Ramos (cell line): ENCODE data around the gene DLGAP1.

ENCODE experiments used
- in situ Hi-C: fragments of 300-500 bp; cut with MboI; formaldehyde crosslinking; loops from one replicate; pipeline ENCODE4 v1.14.3; 2022; ENCODE audit warnings: low sequenced_read_pairs; ENCODE audit not compliant: unreplicated experiment

The DLGAP1 gene

GRCh38 chr18:4198956-4199355 lies 256.2 kb downstream of the DLGAP1 start:
- in situ Hi-C loops = no loop called here

DNA sequence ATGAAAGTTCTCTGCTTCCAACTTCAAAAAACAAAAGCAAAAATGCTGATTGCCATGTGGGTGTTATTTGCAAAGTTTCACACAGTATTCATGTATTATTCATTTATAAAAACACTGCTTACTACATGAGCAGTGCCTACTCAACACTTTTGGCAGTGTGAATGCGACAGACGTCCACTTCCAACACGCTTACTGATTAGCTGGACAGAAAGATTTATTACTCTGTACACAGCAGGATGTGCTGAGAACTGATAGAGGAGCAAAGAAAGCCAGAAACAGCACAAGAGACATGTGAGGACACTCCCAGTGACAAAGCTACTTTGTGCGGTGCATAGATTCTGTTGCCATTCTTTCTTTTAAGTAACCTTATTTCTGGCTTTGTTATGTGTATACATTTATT lies 258.8 kb downstream of the DLGAP1 start:
- in situ Hi-C loops = no loop called here

GRCh38 chr18:4193086-4193485 lies 262.0 kb downstream of the DLGAP1 start:
- in situ Hi-C loops = no loop called here

- in situ Hi-C loops = no loop called here
These were observed 273.1 kb downstream of the DLGAP1 start for GRCh38 chr18:4181882-4182568.

DNA sequence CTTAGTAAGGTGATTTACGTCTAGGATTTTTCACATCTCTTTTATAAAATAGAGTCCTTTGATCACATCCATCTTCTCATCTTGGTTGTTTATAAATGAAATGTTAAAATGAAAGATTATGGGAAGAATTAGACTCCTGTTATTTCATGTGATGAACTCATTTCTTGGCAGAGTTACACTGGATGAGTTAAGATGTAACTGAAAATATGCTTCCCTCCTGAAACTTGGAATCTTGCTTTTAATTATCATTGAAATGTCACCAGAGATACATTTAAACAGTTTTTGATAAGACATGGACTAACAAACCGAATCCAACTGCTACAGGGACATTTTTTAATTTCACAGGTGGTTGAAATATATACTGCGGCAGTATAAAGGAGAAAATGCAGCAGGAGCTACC lies 274.0 kb downstream of the DLGAP1 start:
- in situ Hi-C loops = no loop called here

- in situ Hi-C loops = no loop called here
These were observed 282.7 kb downstream of the DLGAP1 start for GRCh38 chr18:4172196-4173100.

DNA sequence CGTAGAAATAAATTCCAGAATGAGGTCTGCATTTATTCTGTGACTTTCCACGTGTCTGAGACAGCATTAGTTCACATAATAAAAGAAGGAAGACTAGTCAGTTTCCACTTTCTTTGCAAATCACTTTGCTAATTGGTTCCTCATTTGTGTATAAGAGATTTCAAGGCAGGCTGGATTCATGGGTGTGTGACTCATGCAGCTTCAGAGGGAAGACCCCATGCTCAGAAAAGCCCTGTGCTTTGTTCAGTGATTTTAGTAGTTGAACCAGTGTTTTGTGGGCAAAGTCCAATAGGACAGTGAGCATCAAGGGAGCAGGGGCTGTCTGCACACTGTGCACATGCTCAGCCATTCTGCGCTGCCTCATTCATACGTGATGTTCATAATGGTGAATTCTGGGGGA lies 297.8 kb downstream of the DLGAP1 start:
- in situ Hi-C loops = no loop called here

DNA sequence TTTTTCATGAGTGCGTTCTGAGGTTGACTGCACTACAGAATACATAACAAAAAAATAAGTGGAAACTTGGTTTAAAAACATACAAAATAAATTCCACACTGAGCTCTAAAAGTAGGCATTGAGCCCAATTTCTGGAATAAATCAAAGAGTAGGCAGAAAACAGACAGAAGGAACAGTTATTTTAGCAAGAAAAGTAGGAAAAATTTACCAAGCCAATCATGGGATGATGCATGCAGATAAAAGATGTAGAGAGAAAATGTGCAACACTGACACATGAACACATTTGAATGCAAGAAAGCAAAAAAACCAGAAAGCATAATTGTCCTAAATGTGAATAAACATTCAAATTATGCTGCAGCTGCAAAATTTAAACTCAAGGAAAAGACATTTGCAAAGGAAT lies 308.3 kb downstream of the DLGAP1 start:
- in situ Hi-C loops = no loop called here

GRCh38 chr18:4144201-4144600 lies 310.9 kb downstream of the DLGAP1 start:
- in situ Hi-C loops = no loop called here

- in situ Hi-C loops = no loop called here
These were observed 311.5 kb downstream of the DLGAP1 start for GRCh38 chr18:4143585-4143984.

DNA sequence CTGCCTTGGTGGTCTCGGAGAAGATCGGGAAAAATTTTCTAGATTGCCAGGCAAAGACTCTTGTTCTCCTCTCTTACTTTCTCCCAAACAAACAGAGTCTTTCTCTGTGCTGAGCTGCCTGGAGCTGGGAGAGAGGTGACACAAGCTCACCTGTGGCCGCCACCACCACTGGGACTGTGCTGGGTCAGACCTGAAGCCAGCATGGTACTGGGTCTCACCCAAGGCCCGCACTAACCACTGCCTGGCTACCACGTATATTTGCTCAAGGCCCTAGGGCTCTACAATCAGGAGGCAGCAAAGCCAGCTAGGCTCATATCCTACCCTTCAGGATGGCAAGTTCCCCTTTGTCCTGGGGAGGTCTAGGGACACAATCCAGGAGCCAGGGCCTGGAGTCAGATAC lies 312.2 kb downstream of the DLGAP1 start:
- in situ Hi-C loops = no loop called here

- in situ Hi-C loops = no loop called here
These were observed 320.4 kb downstream of the DLGAP1 start for GRCh38 chr18:4134700-4135099.

- in situ Hi-C loops = no loop called here
These were observed 324.1 kb downstream of the DLGAP1 start for GRCh38 chr18:4130734-4131719.

DNA sequence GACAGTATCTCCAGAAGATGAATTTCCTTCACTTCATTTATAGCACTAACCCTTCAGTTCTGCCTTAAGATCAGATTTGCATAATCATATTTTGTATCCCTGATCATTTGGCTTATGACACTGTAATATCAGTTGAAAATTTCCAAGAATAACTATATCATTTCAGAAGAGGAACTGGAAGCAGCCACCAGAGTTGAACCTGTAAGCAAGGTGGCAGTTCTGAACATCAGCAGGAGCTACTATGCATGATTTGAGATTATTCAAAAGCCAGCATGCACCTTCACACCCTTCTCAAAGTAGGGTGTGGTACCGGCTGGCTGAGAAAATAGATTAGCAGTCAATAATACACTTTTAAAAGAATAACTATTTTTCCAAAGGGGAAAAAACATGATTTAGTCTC lies 328.2 kb downstream of the DLGAP1 start:
- in situ Hi-C loops = no loop called here

DNA sequence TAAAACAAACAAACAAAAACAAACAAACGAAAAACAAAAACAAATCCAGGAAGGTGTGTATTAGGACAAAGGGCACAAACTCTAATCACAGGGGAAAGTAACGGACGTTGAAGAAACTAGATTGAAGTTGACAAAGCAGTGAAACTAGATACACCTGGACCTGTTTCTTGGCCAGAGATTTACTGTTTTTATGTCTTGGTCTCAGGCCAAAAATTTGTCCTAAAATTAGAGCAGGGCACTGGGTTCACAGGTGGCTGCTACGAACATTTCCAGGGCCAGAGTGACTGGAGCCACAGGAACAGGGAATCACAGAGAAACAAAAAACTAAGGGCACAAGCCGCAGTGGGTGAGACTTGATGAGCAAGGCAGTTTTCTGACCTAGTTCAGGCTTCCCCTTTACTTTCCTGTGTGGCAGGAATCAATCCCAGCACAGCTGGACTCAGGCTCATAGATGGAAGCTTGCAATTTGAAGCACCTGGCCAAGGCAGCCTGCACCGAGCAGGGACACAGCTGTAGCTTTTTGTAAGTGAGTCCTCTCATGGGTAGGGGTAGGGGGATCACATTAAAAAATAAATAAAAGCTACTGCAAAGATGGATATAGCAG lies 329.4 kb downstream of the DLGAP1 start:
- in situ Hi-C loops = no loop called here

- in situ Hi-C loops = no loop called here
These were observed 329.9 kb downstream of the DLGAP1 start for GRCh38 chr18:4125224-4125623.

DNA sequence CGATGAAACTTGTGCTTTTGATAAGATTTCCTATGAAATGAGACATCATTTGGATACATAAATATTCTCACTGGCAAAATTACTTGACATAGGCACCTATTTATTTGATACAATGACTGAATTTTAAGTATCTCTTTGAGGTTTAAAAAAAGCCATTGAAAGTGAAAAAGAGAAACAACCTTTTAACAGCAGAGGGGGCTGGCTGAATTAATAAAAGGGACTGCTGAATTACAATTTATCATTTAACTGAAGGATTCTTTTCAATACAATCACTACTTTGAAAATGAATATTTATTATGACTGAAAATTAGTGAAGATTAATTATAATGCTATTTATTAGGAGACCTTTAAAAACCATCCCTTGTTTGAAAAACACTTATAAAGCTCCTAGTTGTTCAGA lies 335.3 kb downstream of the DLGAP1 start:
- in situ Hi-C loops = no loop called here

DNA sequence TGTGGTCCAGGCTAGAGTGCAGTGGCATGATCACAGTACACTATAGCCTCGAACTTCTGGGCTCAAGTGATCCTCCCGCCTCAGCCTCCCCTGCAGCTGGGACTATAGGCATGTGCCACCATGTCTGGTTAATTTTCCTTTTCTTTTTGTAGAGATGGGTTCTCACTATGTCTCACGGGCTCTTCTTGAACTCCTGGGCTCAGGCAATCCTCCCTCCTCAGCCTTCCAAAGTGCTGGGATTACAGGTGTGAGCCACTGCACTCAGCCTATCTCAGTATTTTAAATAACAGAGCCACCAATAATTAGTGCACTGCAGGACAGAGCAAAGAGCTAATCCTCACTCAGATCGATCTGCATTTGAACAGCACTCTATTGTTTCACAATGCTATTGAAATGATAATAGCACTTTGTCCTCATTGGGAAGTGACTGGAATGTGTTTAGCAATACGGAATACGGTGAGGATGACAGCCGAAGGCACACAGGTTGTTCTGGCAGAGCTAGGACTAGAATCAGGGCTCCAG lies 335.9 kb downstream of the DLGAP1 start:
- in situ Hi-C loops = no loop called here

DNA sequence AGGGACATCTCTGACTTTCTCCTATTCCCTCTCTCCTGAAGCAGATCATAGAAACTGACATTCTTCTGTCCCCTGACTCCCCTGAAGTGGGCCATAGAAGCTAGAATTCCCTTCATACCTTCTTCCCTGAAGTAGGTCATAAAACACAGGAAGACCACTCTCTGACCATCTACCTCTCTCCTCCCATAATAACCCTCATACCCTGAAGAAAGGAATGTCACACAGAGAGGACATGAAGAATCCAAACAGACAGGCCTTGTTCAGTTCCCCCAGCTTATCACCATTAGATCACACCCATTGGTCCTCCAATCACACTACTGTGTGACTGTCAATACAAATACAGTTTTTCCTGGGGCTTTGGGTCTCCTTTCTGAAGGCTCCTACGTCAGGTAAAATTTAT lies 347.1 kb downstream of the DLGAP1 start:
- in situ Hi-C loops = loop anchor here (10.0 kb wide), 1 partner anchor 947 kb away; no protein-coding TSS in a partner anchor

- in situ Hi-C loops = loop anchor here (10.0 kb wide), 1 partner anchor 948 kb away; no protein-coding TSS in a partner anchor
These were observed 348.0 kb downstream of the DLGAP1 start for GRCh38 chr18:4107049-4107467.
